Measurements from ENCODE around the gene DAGLB. TPM values are rescaled to one million over a fixed set of nuclear protein-coding genes. Genes with fewer than 3 reads are reported as not detected.
"Not testable (repeated sequence)": the region's sequence is repeated elsewhere in the genome, so short reads cannot be mapped to it uniquely, and the experiment has no call there.

Gene DAGLB
- total and polyA plus RNA-seq, 2 experiments from 2014 or later: 26.7 to 31.7 TPM

DNA sequence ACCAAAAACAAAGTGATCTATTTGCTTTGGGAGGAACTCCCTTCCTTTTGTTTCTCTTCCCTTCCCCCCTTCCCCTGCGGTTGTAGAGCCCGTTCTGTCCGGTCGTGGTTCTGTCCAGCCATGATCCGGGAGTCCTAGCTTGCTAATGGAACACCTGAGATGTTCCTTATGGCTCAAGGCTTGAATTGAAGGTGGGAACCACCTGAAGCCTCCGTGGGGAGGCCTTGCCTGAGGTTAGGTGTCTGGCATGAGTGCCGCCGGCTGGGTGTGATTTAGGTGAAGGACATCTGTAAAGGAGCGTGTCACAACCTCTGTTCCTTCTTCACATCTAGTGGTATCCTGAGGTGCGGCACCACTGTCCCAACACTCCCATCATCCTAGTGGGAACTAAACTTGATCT lies 46.2 kb downstream of the DAGLB start:
- WGBS, 2 experiments (ENCODE audit: low coverage in 1 of 2, low lambda C conversion rate in 2 of 2, missing lambda C conversion rate in 2 of 2): 99% methylated on average over 10 of the region's 10 CpGs
- no peaks in the 10 kb centered on the region for H3K9me2 ChIP-seq (ENCODE audit: insufficient read depth)
- no peak overlapping the region for H3K9ac ChIP-seq
- no peak overlapping the region for H3K4me2 ChIP-seq (ENCODE audit: unreplicated experiment)
- peaks cover 36% of the 10 kb centered on the region for H4K20me1 ChIP-seq (ENCODE audit: insufficient read depth)
- H3K27ac ChIP-seq: no peak overlapping the region
- H3K27me3 ChIP-seq (replicated peaks; ENCODE audit: insufficient read depth): no peaks in the 10 kb centered on the region
- TF ChIP-seq EZH2phosphoT487 (IDR thresholded peaks at IDR 0.05; ENCODE audit: insufficient read depth, low read depth): no peak
- no peak for TF ChIP-seq EZH2 (IDR thresholded peaks at IDR 0.05; ENCODE audit: insufficient read depth, poor library complexity, severe bottlenecking)
- peaks cover 69% of the 10 kb centered on the region for H3K36me3 ChIP-seq (ENCODE audit: low read depth)
- H3K9me3 ChIP-seq (ENCODE audit: low read depth): no peaks in the 10 kb centered on the region
- peaks cover 24% of the 10 kb centered on the region for H3K4me1 ChIP-seq (ENCODE audit: insufficient read depth)
- H3K79me2 ChIP-seq (ENCODE audit: insufficient read depth): peaks cover 100% of the 10 kb centered on the region
- in situ Hi-C loops (cut with MboI): no loop called here
- H3F3A ChIP-seq (ENCODE audit: insufficient read depth): peaks cover 47% of the 10 kb centered on the region
- H3K4me3 ChIP-seq: no peak overlapping the region
- DNase-seq: no peak
- no peak overlapping the region for H2AFZ ChIP-seq

DNA sequence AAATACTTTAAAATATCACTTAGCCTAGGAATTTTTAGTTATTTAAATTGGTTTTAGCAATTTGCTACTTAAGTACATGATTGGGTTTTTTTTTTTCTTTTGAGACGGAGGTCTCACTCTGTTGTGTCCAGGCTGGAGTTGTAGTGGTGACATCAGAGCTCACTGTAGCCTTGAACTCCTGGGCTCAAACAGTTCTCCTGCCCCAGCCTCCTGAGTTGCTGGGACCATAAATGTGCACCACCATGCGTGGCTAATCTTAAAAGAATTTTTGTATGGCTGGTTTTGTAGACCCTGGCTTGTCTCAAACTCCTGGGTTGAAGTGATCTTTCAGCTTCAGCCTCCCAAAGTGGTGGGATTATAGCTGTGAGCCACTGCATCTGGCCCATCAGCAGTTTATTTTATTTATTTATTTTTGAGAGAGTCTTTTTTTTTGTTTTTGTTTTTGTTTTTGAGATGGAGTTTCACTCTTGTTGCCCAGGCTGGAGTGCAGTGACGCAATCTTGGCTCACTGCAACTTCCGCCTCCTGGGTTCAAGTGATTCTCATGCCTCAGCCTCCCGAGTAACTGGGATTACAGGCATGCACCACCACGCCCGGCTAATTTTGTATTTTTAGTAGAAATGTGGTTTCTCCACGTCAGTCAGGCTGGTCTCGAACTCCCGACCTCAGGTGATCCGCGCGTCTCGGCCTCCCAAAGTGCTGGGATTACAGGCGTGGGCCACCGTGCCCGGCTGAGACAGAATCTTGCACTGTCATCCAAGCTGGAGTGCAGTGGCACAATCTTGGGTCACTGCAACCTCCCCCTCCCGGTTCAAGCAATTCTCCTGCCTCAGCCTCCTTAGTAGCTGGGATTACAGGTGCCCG lies 47.3 kb downstream of the DAGLB start:
- in situ Hi-C loops (cut with MboI); H3K9me3 ChIP-seq (ENCODE audit: low read depth); H3K9me2 ChIP-seq (ENCODE audit: insufficient read depth); DNase-seq; H3K9ac ChIP-seq; H3K27me3 ChIP-seq (replicated peaks; ENCODE audit: insufficient read depth); H3K4me2 ChIP-seq (ENCODE audit: unreplicated experiment); H2AFZ ChIP-seq; H3K4me3 ChIP-seq: not testable (repeated sequence)
- H3K27ac ChIP-seq: 0 out of 2 replicates have a peak overlapping the region, but pooled peaks have one; percentile 3
- WGBS, 2 experiments (ENCODE audit: low coverage in 1 of 2, low lambda C conversion rate in 2 of 2, missing lambda C conversion rate in 2 of 2): 90 to 93% methylated on average over 19 of the region's 19 CpGs
- H3K79me2 ChIP-seq (ENCODE audit: insufficient read depth): peaks cover 100% of the 10 kb centered on the region
- H3K4me1 ChIP-seq (ENCODE audit: insufficient read depth): peaks cover 24% of the 10 kb centered on the region
- H3K36me3 ChIP-seq (ENCODE audit: low read depth): peaks cover 59% of the 10 kb centered on the region
- peaks cover 43% of the 10 kb centered on the region for H3F3A ChIP-seq (ENCODE audit: insufficient read depth)
- peaks cover 44% of the 10 kb centered on the region for H4K20me1 ChIP-seq (ENCODE audit: insufficient read depth)

DNA sequence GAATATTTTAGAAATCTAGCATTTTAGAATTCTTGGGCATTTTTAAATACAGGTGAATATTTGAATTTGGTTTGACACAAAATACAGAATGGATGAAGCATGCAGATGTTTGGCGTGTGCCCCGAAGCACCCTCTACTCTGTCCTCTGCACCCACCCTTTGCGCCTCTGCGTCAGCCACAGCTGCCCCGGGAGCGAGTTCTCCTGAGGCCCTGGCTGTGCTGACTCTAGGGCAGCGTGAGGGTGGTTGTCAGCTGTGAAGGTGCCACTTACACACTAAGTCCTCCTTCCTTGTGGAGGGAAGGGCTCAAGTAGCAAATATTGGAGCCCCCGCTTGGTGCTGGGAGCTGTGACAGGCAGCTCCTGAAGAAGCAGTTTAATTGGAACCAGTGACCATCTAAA lies 48.4 kb downstream of the DAGLB start:
- Histone ChIP-seq H3K4me3 (no peak overlapping the region), H3K9me2 (ENCODE audit: insufficient read depth) (no peaks in the 10 kb centered on the region), H3K79me2 (ENCODE audit: insufficient read depth) (peaks cover 100% of the 10 kb centered on the region), H4K20me1 (ENCODE audit: insufficient read depth) (peaks cover 47% of the 10 kb centered on the region), H3F3A (ENCODE audit: insufficient read depth) (peaks cover 38% of the 10 kb centered on the region), H3K9ac (no peak overlapping the region), H2AFZ (no peak overlapping the region), H3K9me3 (ENCODE audit: low read depth) (no peaks in the 10 kb centered on the region), H3K36me3 (ENCODE audit: low read depth) (peaks cover 48% of the 10 kb centered on the region), H3K27ac (peak overlapping the region; percentile 3; the same call in 1 of the 2 replicates), H3K27me3 (replicated peaks; ENCODE audit: insufficient read depth) (no peaks in the 10 kb centered on the region), H3K4me2 (ENCODE audit: unreplicated experiment) (no peak overlapping the region), H3K4me1 (ENCODE audit: insufficient read depth) (peaks cover 27% of the 10 kb centered on the region)
- 79 to 83% methylated on average over 8 of the region's 8 CpGs for WGBS, 2 experiments (ENCODE audit: low coverage in 1 of 2, low lambda C conversion rate in 2 of 2, missing lambda C conversion rate in 2 of 2)
- DNase-seq: no peak
- TF ChIP-seq EZH2phosphoT487 (IDR thresholded peaks at IDR 0.05; ENCODE audit: insufficient read depth, low read depth) (no peak), EZH2 (IDR thresholded peaks at IDR 0.05; ENCODE audit: insufficient read depth, poor library complexity, severe bottlenecking) (no peak)
- in situ Hi-C loops (cut with MboI): no loop called here

DNA sequence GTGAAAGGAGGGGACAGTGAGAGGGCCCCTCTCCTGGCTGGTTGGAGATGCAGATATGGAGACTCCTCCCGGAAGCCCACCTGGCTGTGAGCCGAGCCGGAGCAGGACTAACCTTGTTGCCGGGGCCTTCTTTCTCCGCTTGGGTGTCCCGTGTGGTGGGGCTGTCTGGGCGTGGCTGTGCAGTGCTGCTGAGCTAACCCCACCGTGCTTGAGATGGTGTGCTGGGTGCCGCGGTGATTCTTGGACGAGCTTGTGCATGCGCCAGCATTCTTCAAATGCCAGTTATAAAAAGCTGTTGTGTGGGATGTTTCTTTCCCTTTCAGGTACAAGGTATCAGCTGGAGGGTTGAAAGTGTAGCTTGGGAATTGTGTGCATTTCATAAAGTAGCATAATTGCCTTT lies 48.8 kb downstream of the DAGLB start:
- H3F3A ChIP-seq (ENCODE audit: insufficient read depth): peaks cover 39% of the 10 kb centered on the region
- 55 to 57% methylated on average over 12 of the region's 12 CpGs for WGBS, 2 experiments (ENCODE audit: low coverage in 1 of 2, low lambda C conversion rate in 2 of 2, missing lambda C conversion rate in 2 of 2)
- H4K20me1 ChIP-seq (ENCODE audit: insufficient read depth): peaks cover 49% of the 10 kb centered on the region
- no peaks in the 10 kb centered on the region for H3K27me3 ChIP-seq (replicated peaks; ENCODE audit: insufficient read depth)
- peak; percentile 31 for DNase-seq
- no peak overlapping the region for H3K4me3 ChIP-seq
- H2AFZ ChIP-seq: no peak overlapping the region
- H3K9me2 ChIP-seq (ENCODE audit: insufficient read depth): no peaks in the 10 kb centered on the region
- peaks cover 49% of the 10 kb centered on the region for H3K36me3 ChIP-seq (ENCODE audit: low read depth)
- H3K4me2 ChIP-seq (ENCODE audit: unreplicated experiment): no peak overlapping the region
- H3K27ac ChIP-seq: no peak overlapping the region
- peaks cover 31% of the 10 kb centered on the region for H3K4me1 ChIP-seq (ENCODE audit: insufficient read depth)
- in situ Hi-C loops (cut with MboI): no loop called here
- H3K9ac ChIP-seq: no peak overlapping the region
- peaks cover 100% of the 10 kb centered on the region for H3K79me2 ChIP-seq (ENCODE audit: insufficient read depth)
- TF ChIP-seq EZH2 (IDR thresholded peaks at IDR 0.05; ENCODE audit: insufficient read depth, poor library complexity, severe bottlenecking): no peak
- TF ChIP-seq EZH2phosphoT487 (IDR thresholded peaks at IDR 0.05; ENCODE audit: insufficient read depth, low read depth): no peak
- H3K9me3 ChIP-seq (ENCODE audit: low read depth): no peaks in the 10 kb centered on the region

DNA sequence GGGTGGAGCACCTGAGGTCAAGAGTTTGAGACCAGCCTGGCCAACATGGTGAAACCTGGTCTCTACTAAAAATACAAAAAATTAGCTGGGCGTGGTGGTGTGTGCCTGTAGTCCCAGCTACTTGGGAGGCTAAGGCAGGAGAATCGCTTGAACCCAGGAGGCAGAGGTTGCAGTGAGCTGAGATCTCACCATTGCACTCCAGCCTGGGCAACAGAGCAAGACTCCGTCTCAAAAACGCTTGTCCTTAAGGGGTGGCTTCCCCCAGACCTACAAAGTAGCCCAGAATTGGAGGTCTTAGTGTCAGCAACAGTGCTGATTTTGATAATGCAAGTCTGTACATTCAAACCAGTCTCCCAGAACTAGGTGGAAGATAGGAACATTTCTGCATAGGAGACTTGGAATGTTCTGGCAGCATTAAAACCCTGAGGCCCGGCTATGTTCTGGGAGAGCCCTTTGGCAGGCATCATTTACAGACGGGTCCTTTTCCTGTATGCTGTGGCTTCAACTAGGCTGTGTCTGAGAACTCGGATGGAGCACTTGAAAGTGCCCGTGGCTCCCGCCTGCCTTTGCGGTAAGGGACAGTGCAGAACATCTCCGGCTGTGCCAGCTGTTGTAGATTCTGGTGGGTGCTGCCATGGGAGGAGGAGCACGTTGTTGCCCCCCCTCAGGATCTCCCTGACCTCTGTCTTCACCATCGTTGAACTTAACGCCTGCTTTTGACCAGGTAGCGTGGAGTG lies 49.8 kb downstream of the DAGLB start:
- H3K27ac ChIP-seq; in situ Hi-C loops (cut with MboI); H3K27me3 ChIP-seq (replicated peaks; ENCODE audit: insufficient read depth); H3K9me3 ChIP-seq (ENCODE audit: low read depth); H3K9me2 ChIP-seq (ENCODE audit: insufficient read depth); H3K9ac ChIP-seq; DNase-seq; H2AFZ ChIP-seq: not testable (repeated sequence)
- WGBS, 2 experiments (ENCODE audit: low coverage in 1 of 2, low lambda C conversion rate in 2 of 2, missing lambda C conversion rate in 2 of 2): 52 to 59% methylated on average over 15 of the region's 15 CpGs
- peak overlapping the region; percentile 1 for H3K4me2 ChIP-seq (ENCODE audit: unreplicated experiment)
- H3K36me3 ChIP-seq (ENCODE audit: low read depth): peaks cover 40% of the 10 kb centered on the region; the same call in 1 of the 2 replicates
- peaks cover 100% of the 10 kb centered on the region for H3K79me2 ChIP-seq (ENCODE audit: insufficient read depth)
- peaks cover 46% of the 10 kb centered on the region for H4K20me1 ChIP-seq (ENCODE audit: insufficient read depth)
- H3K4me3 ChIP-seq: 0 out of 2 replicates have a peak overlapping the region, but pooled peaks have one; percentile 14
- peaks cover 37% of the 10 kb centered on the region for H3F3A ChIP-seq (ENCODE audit: insufficient read depth)
- H3K4me1 ChIP-seq (ENCODE audit: insufficient read depth): peaks cover 41% of the 10 kb centered on the region

Measured in GM23248 (cell line).